ENCODE measurements around the gene PRDM4.

PRDM4 gene

GRCh38 chr12:107760809-107761501, at the start of gene PRDM4:
Gene PRDM4, minus strand, starts transcription at chr12:107761137. Its CDS starts 622 bp downstream, at chr12:107760515.
- peak; percentile 92 for DNase-seq

- DNase-seq, result no peak
These were observed 46.7 kb upstream of the PRDM4 start for GRCh38 chr12:107807471-107808150.

GRCh38 chr12:107805488-107806180, 44.7 kb upstream of the PRDM4 start:
- DNase-seq, result no peak

- DNase-seq, result no peak
These were observed 42.2 kb upstream of the PRDM4 start for GRCh38 chr12:107803092-107803491.

- no peak for DNase-seq
These were observed 40.2 kb upstream of the PRDM4 start for GRCh38 chr12:107801150-107801549.

- no peak for DNase-seq
These were observed 37.6 kb upstream of the PRDM4 start for GRCh38 chr12:107798580-107798979.

GRCh38 chr12:107794451-107794850, 33.5 kb upstream of the PRDM4 start:
- no peak for DNase-seq

GRCh38 chr12:107791465-107792089, 30.6 kb upstream of the PRDM4 start:
- DNase-seq, result no peak

- no peak for DNase-seq
These were observed 27.9 kb upstream of the PRDM4 start for GRCh38 chr12:107788690-107789458.

- DNase-seq, result no peak
These were observed 27.3 kb upstream of the PRDM4 start for GRCh38 chr12:107788281-107788680.

GRCh38 chr12:107783406-107784376, 22.8 kb upstream of the PRDM4 start:
- DNase-seq, result no peak

GRCh38 chr12:107782067-107782466, 21.1 kb upstream of the PRDM4 start:
- DNase-seq, result no peak

- no peak for DNase-seq
These were observed 19.4 kb upstream of the PRDM4 start for GRCh38 chr12:107780298-107780697.

GRCh38 chr12:107779077-107779831, 18.3 kb upstream of the PRDM4 start:
- DNase-seq, result no peak

- no peak for DNase-seq
These were observed 17.6 kb upstream of the PRDM4 start for GRCh38 chr12:107778383-107779025.

GRCh38 chr12:107776171-107776570, 15.2 kb upstream of the PRDM4 start:
- DNase-seq, result no peak

- DNase-seq, result no peak
These were observed 14.3 kb upstream of the PRDM4 start for GRCh38 chr12:107775093-107775721.

- no peak for DNase-seq
These were observed 13.6 kb upstream of the PRDM4 start, which contains the start of gene ASCL4 for GRCh38 chr12:107774349-107775029. Gene ASCL4, plus strand, starts transcription at chr12:107774704. Its CDS starts 515 bp downstream, at chr12:107775219.

GRCh38 chr12:107767466-107767865, 6.5 kb upstream of the PRDM4 start:
- DNase-seq, result no peak
